DMS153 (cell line): Measurements from ENCODE around the gene HTT.

Source experiments
- DNase-seq: peaks from one replicate; lab custom pipeline; 2025; lab: John Stamatoyannopoulos, UW

The HTT gene

DNA sequence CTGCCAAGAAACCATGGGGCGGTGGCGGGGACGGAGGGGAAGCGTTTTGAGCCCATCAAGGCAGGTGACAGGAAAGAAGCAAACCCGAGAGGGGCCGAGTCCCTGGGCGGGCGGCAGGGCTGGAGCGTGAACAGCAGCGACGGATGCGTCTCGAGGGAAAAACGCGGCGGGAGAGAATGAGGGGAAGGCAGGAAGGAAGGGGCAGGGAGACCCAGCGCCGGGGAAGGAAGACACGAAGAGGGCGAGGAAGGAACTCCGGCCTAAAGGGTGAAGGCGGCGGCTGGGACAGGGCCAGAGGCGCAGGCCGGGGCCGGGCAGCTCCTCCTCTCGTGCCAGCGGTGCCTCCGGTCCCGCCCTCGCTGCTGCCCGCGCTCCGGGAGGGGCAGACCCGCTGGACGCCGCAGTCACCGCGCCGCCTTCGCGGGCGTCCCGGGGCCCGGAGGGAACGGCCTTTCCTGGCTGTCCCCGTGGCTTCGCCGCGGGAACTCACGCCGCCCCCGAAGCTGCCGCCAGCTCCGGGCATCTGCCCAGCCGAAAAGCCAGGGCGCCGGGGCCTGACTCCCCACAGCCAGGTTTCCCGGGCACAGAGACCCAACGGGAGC is 217.6 kb downstream of the HTT start:
- no peak for DNase-seq

DNA sequence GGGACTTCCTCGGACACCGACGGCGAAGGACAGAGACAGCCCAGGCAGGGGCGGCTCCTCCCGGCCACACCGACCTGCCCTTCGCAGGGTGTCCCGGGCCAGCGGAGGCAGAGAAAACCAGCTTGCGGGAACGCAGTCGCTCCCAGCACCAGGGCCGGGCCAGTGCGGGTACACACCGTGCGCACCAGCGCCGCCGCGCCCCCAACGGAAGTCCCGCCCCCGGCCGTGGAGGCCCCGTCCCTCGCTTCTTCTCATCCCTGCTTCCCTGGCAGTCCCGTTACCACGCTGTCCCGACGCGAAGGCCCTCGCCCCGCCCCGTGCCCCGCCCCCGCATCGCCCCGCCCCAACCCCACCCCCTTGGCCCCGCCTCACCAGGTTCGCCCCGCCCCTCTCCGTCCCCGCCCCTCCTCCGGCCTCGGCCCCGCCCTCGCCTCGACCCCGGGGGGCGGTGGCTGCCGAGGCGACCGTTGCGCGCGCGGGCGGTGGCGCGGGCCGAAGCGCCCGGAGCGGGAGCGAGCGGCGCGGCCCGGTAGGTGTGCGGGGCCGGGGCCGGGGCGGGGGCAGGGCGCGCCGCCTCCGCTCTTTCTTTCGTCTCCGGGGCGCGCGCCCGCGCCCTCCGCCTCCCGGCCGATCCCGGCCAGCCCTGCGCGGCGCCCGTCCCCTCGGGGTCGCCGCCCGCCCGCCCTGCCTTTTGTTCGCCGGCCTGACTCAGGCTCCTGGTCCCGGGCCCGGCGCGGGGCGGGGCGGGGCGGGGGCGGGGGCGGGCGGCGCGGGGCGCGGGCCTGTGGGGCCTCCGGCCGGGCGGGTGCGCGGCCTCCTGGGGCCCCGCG is 218.3 kb downstream of the HTT start, which contains the start of gene RGS12:
Gene RGS12, plus strand, starts transcription at position 451 of the 830 bp plus-strand sequence. CDS start 23,150 bp downstream, outside the sequence.
- peak; percentile 56 for DNase-seq
